Smooth muscle cell (in vitro differentiated cells): ENCODE measurements around the gene MBD2. TPM values are rescaled to one million over a fixed set of nuclear protein-coding genes. Genes with fewer than 3 reads are reported as not detected.

Experiments
- DNase-seq: peaks from one replicate; lab custom pipeline; 2025; ENCODE audit not compliant: unreplicated experiment; lab: John Stamatoyannopoulos, UW
- H2AFZ ChIP-seq: fragments of 200-600 bp; sonication (generic); 2 replicates; pipeline ENCODE4 v1.6.0; 2016; ENCODE audit warnings: antibody characterized with exemption, low read depth, mild to moderate bottlenecking
- H3F3A ChIP-seq: fragments of 200-600 bp; sonication (generic); 2 replicates; pipeline ENCODE4 v1.6.0; 2017; ENCODE audit warnings: antibody characterized with exemption, low read depth
- H3K27ac ChIP-seq: fragments of 200-600 bp; sonication (generic); 2 replicates; pipeline ENCODE4 v1.5.1; 2016; ENCODE audit warnings: low read depth, mild to moderate bottlenecking
- H3K27me3 ChIP-seq: fragments of 200-600 bp; sonication (generic); 2 replicates; pipeline ENCODE4 v1.6.1; 2016; ENCODE audit warnings: low read depth, mild to moderate bottlenecking
- H3K36me3 ChIP-seq: fragments of 200-600 bp; sonication (generic); 2 replicates; pipeline ENCODE4 v1.5.1; 2016; ENCODE audit warnings: low read depth
- H3K4me1 ChIP-seq: fragments of 200-600 bp; sonication (generic); 2 replicates; pipeline ENCODE4 v1.5.1; 2016; ENCODE audit warnings: low read depth
- H3K4me2 ChIP-seq: fragments of 200-600 bp; sonication (generic); 2 replicates; pipeline ENCODE4 v1.6.0; 2016; ENCODE audit warnings: mild to moderate bottlenecking
- H3K4me3 ChIP-seq: fragments of 200-600 bp; sonication (generic); 2 replicates; pipeline ENCODE4 v1.5.1; 2016; ENCODE audit warnings: mild to moderate bottlenecking
- H3K79me2 ChIP-seq: fragments of 200-600 bp; sonication (generic); 2 replicates; pipeline ENCODE4 v1.6.0; 2016; ENCODE audit warnings: low read depth, mild to moderate bottlenecking
- H3K9ac ChIP-seq: fragments of 200-600 bp; sonication (generic); 2 replicates; pipeline ENCODE4 v1.6.0; 2016; ENCODE audit warnings: low read depth
- H3K9me3 ChIP-seq: fragments of 200-600 bp; sonication (generic); replicated peaks from 2 replicates; pipeline ENCODE4 v1.5.1; 2016; ENCODE audit warnings: low read depth
- H4K20me1 ChIP-seq: fragments of 200-600 bp; sonication (generic); 2 replicates; pipeline ENCODE4 v1.6.0; 2016; ENCODE audit warnings: low read depth
- WGBS: methylation state at CpG from one replicate; pipeline ENCODE4 v1.1.7; 2016; ENCODE audit warnings: low lambda C conversion rate; 5-methylcytosine and 5-hydroxymethylcytosine counted together
- polyA plus RNA-seq: library from polyadenylated mRNA; unstranded; fragments of >200 nt; fragmentation: Nextera tagmentation; extraction: Ambion mirVana; gene quantifications from 2 replicates; pipeline ENCODE4 v1.2.1, GENCODE V29; 2016
- total RNA-seq: library from RNA; depleted of rRNA; stranded (reverse); fragments of >200 nt; gene quantifications from 2 replicates; pipeline ENCODE4 v1.2.3, GENCODE V29; 2014
- TF ChIP-seq, protein P1 (sequence below): fragments of 200-600 bp; sonication (generic); IDR thresholded peaks from 2 replicates; pipeline ENCODE4 v1.5.1; 2017; ENCODE audit warnings: borderline replicate concordance, mild to moderate bottlenecking, antibody characterized with exemption; ENCODE audit not compliant: insufficient read depth, poor library complexity, severe bottlenecking

The MBD2 gene
- total and polyA plus RNA-seq, 2 experiments from 2014 or later = 28.5 to 42.6 TPM

DNA sequence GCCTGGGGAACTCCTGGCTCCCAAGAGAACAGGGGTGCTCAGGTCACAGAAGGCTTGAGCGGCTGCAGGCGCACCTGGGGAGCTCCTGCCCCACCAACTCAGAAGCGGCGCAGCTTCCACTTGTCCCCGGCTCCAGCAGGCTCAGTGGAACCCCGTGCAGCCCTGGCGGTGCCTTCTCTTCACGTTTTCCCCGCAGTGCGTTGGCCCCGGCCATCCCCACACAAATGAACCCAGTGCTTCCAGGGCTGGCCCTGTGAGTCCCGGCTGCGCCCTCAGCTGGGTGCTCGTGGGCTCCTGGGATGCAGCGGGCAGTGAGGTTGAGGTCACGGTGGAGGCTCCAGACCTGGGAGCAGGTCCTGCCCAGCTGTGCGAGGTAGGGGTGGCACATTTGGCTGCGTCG is 17.9 kb upstream of the MBD2 start:
- H3K4me3 ChIP-seq = no peak overlapping the region
- no peaks in the 10 kb centered on the region for H3K79me2 ChIP-seq
- no peaks in the 10 kb centered on the region for H3F3A ChIP-seq
- H3K9me3 ChIP-seq = no peaks in the 10 kb centered on the region
- H3K27ac ChIP-seq = no peak overlapping the region
- DNase-seq = no peak
- WGBS = 92% methylated on average over 19 of the region's 19 CpGs
- no peak overlapping the region for H2AFZ ChIP-seq
- TF ChIP-seq, protein P1, sequence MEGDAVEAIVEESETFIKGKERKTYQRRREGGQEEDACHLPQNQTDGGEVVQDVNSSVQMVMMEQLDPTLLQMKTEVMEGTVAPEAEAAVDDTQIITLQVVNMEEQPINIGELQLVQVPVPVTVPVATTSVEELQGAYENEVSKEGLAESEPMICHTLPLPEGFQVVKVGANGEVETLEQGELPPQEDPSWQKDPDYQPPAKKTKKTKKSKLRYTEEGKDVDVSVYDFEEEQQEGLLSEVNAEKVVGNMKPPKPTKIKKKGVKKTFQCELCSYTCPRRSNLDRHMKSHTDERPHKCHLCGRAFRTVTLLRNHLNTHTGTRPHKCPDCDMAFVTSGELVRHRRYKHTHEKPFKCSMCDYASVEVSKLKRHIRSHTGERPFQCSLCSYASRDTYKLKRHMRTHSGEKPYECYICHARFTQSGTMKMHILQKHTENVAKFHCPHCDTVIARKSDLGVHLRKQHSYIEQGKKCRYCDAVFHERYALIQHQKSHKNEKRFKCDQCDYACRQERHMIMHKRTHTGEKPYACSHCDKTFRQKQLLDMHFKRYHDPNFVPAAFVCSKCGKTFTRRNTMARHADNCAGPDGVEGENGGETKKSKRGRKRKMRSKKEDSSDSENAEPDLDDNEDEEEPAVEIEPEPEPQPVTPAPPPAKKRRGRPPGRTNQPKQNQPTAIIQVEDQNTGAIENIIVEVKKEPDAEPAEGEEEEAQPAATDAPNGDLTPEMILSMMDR = no peak
- no peaks in the 10 kb centered on the region for H4K20me1 ChIP-seq
- H3K4me1 ChIP-seq = peaks cover 17% of the 10 kb centered on the region
- H3K36me3 ChIP-seq = no peaks in the 10 kb centered on the region
- no peaks in the 10 kb centered on the region for H3K27me3 ChIP-seq
- H3K9ac ChIP-seq = no peak overlapping the region
- no peak overlapping the region for H3K4me2 ChIP-seq

DNA sequence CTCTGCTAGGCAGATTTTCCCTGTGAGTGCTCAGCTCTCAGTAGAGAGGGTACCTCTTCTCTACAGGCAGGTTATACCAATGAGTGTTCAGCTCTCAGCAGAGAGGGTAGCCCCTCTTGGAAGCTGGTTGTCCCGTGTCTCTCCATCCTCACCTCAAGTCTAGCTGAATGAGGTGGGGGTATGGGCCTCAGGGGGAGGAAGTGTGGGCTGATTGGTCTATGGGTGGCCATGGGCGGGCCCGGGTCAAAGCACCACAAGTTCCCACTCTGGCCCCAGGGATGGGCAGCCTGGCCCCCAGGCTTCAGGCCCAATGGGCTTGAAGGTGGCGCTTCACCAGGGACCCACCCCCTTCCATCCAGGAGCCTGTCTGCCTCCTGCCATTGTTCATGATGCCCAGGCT is 17.0 kb upstream of the MBD2 start:
- H3F3A ChIP-seq = no peaks in the 10 kb centered on the region

DNA sequence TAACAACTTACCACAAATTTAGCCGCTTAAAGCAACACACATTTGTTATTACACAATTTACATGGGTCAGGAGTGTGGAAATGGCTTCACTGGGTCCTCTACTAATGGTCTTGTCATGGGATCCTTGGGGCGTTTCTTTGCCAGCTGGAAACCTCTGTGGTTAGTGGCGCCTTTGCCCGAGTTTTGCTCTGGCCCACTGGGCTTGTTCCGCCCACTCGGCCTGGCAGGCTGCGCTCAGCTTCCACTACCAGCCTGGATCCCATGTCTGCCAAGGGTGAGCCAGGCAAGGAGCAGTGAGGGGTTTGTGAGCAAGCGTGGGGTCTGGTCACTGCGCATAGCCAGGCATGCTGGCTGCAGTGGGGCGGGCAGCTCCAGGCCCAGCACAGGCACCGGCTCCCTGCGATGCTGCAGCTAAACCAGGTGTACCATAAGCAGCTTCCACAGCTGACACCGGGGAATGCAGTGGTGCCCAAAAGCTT is 16.2 kb upstream of the MBD2 start:
- Histone ChIP-seq H3K9me3 (no peaks in the 10 kb centered on the region), H3K4me2 (no peak overlapping the region), H3K9ac (no peak overlapping the region), H3K4me1 (peaks cover 7% of the 10 kb centered on the region), H2AFZ (no peak overlapping the region), H3K27me3 (no peaks in the 10 kb centered on the region), H3F3A (no peaks in the 10 kb centered on the region), H3K79me2 (no peaks in the 10 kb centered on the region), H4K20me1 (no peaks in the 10 kb centered on the region), H3K36me3 (no peaks in the 10 kb centered on the region), H3K27ac (no peak overlapping the region), H3K4me3 (no peak overlapping the region)
- TF ChIP-seq, protein P1 = no peak
- no peak for DNase-seq
- WGBS = 89% methylated on average over 13 of the region's 13 CpGs

More for the DNA sequence above, 17.0 kb upstream of the MBD2 start:
- Histone ChIP-seq H4K20me1 (no peaks in the 10 kb centered on the region), H3K9ac (no peak overlapping the region), H2AFZ (no peak overlapping the region), H3K36me3 (no peaks in the 10 kb centered on the region), H3K4me2 (no peak overlapping the region), H3K9me3 (no peaks in the 10 kb centered on the region), H3K4me1 (peaks cover 14% of the 10 kb centered on the region), H3K27me3 (no peaks in the 10 kb centered on the region), H3K4me3 (no peak overlapping the region), H3K27ac (no peak overlapping the region), H3K79me2 (no peaks in the 10 kb centered on the region)
- TF ChIP-seq, protein P1 = no peak
- DNase-seq = no peak
- 74% methylated on average over 4 of the region's 4 CpGs for WGBS

DNA sequence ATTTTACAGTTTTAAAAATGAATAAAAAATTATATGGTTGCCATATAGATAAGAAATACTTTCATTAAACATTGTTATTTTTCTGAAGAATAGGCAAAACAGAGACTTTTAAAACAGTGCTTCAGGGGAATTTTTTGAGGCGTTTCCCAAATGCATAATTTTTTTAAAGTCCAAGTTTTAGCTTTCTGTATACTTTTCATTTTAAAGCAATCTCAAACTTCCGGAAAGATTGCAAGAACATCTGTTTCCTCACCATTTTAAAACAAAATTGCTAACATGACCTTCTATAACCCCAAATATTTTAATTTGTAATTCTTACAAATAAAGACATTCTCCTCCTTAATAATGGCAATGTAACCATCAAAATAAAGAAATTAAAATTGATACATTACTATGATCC is 15.1 kb upstream of the MBD2 start:
- H3K36me3 ChIP-seq = no peaks in the 10 kb centered on the region
- TF ChIP-seq, protein P1 = no peak
- H3K4me3 ChIP-seq = no peak overlapping the region
- H3K27me3 ChIP-seq = no peaks in the 10 kb centered on the region
- no peaks in the 10 kb centered on the region for H3K9me3 ChIP-seq
- no peak overlapping the region for H3K9ac ChIP-seq
- H2AFZ ChIP-seq = no peak overlapping the region
- peaks cover 7% of the 10 kb centered on the region for H3K4me1 ChIP-seq
- H3K4me2 ChIP-seq = no peak overlapping the region
- no peak overlapping the region for H3K27ac ChIP-seq
- 88% methylated on average over 2 of the region's 2 CpGs for WGBS
- DNase-seq = no peak
- no peaks in the 10 kb centered on the region for H3F3A ChIP-seq
- no peaks in the 10 kb centered on the region for H3K79me2 ChIP-seq
- no peaks in the 10 kb centered on the region for H4K20me1 ChIP-seq
